Sigmoid colon (tissue), 7 donors: Measurements from ENCODE around the gene ZDHHC5. TPM values are rescaled to one million over a fixed set of nuclear protein-coding genes. Genes with fewer than 3 reads are reported as not detected.

ENCODE experiments used
- DNase-seq: peaks from one replicate; pipeline ENCODE4 v3.0.0-alpha.2; 2019
- H3K27ac ChIP-seq, 4 donors: fragments of 200-600 bp; sonication (generic); one replicate each; pipeline ENCODE4 v1.5.1; 2016 to 2019; ENCODE audit warnings: mild to moderate bottlenecking in 1 of 4
- H3K27me3 ChIP-seq, 3 donors: fragments of 200-600 bp; sonication (generic); one replicate each; pipeline ENCODE4 v1.5.1; 2019; ENCODE audit warnings: mild to moderate bottlenecking in 1 of 3
- H3K36me3 ChIP-seq, 4 donors: fragments of 200-600 bp; sonication (generic); one replicate each; pipeline ENCODE4 v1.5.1; 2016 to 2019
- H3K4me1 ChIP-seq, 4 donors: fragments of 200-600 bp; sonication (generic); one replicate each; pipeline ENCODE4 v1.5.1; 2017 to 2019
- H3K4me3 ChIP-seq, 4 donors: fragments of 200-600 bp; sonication (generic); one replicate each; pipeline ENCODE4 v1.5.1; 2017 to 2019; ENCODE audit warnings: mild to moderate bottlenecking in 2 of 4, moderate library complexity in 1 of 4
- H3K9me3 ChIP-seq, 4 donors: fragments of 200-600 bp in 3 of 4; sonication (generic) in 3 of 4; one replicate each; pipeline versions ENCODE4 v1.5.1 to v1.6.1; 2013 to 2019
- CTCF ChIP-seq, 4 experiments: fragments of 450-650 bp in 3 of 4; fragments of 200-600 bp in 1 of 4; IDR thresholded peaks; one replicate each; pipeline ENCODE4 v1.5.1; 2016 to 2019; ENCODE audit warnings: antibody characterized with exemption in 4 of 4, mild to moderate bottlenecking in 3 of 4, moderate library complexity in 2 of 4
- EP300 ChIP-seq, 4 donors: sonication (generic); formaldehyde crosslinking; IDR thresholded peaks; one replicate each; pipeline ENCODE4 v1.6.1; 2017; ENCODE audit warnings: antibody characterized with exemption in 4 of 4
- POLR2A ChIP-seq, 2 donors: fragments of 450-650 bp; IDR thresholded peaks; one replicate each; pipeline ENCODE4 v1.6.1; 2016; ENCODE audit warnings: antibody characterized with exemption in 2 of 2, mild to moderate bottlenecking in 2 of 2, moderate library complexity in 2 of 2
- POLR2AphosphoS5 ChIP-seq, 4 donors: sonication (generic); formaldehyde crosslinking; IDR thresholded peaks; one replicate each; pipeline ENCODE4 v1.6.1; 2017; ENCODE audit warnings: antibody characterized with exemption in 4 of 4
- WGBS, 2 donors: extraction: QIAGEN DNeasy Blood & Tissue Kit; methylation state at CpG; one replicate each; pipeline ENCODE4 v1.1.7; 2013; 5-methylcytosine and 5-hydroxymethylcytosine counted together
- intact Hi-C: fragments of 100-400 bp; cut with DNase I; formaldehyde crosslinking; loops from one replicate; pipeline ENCODE4 v1.15.1; 2023
- polyA plus RNA-seq, 3 donors: library from polyadenylated mRNA; stranded (reverse); fragments of 200-250 nt; gene quantifications; one replicate each; pipeline ENCODE4 v1.2.3, GENCODE V29; 2013
- total RNA-seq, 4 donors: library from RNA; depleted of rRNA; stranded (reverse); fragments of >200 nt; gene quantifications; one replicate each; pipeline ENCODE4 v1.1.0, GENCODE V29; 2016
- donor health status: healthy with polysubstance abuse.
- donor health status: Bipolar disorder and iron deficiency.
- donor health status: healthy.

The ZDHHC5 gene
- total and polyA plus RNA-seq, 7 donors = 13.6 to 42.5 (median 28.0) TPM

GRCh38 chr11:57741132-57742086, 73.5 kb downstream of the ZDHHC5 start, which contains the start of gene SELENOH:
TSS of gene SELENOH (plus strand) at chr11:57741491. CDS start at chr11:57741596, 105 bp downstream.
- whole genome bisulfite sequencing, 2 donors = 0% methylated on average over 75 of the region's 75 CpGs
- Histone ChIP-seq H3K4me3 (peak within 1 kb of the TSS; percentile 75 to 90 (median 88)), H3K36me3 (peaks cover 10 to 61% (median 28%) of the 10 kb centered on the region in 4 donors), H3K9me3 (no peaks in the 10 kb centered on the region), H3K4me1 (peaks cover 0 to 21% (median 17%) of the 10 kb centered on the region in 4 donors), H3K27me3 (no peaks in the 10 kb centered on the region), H3K27ac (peak within 1 kb of the TSS; percentile 93 to 97 (median 96))
- intact Hi-C loops = loop anchor here (2.0 kb wide), 4 partner anchors 21 to 73 kb away; partner anchors contain the start of genes MED19, TMX2 and ZDHHC5
- peak; percentile 99 for DNase-seq
- TF ChIP-seq EP300 (IDR thresholded peaks at IDR 0.05) = peak in 1 of 4 donors; percentile 21
- no peak for TF ChIP-seq CTCF (IDR thresholded peaks at IDR 0.05)
- TF ChIP-seq POLR2A (IDR thresholded peaks at IDR 0.05) = peak; percentile 70 to 85
- peak; percentile 87 to 95 (median 92) for TF ChIP-seq POLR2AphosphoS5 (IDR thresholded peaks at IDR 0.05)

GRCh38 chr11:57742087-57742452, 74.2 kb downstream of the ZDHHC5 start:
- 2% methylated on average over 10 of the region's 10 CpGs for WGBS, 2 donors
- Histone ChIP-seq H3K36me3 (peaks cover 10 to 61% (median 28%) of the 10 kb centered on the region in 4 donors), H3K27ac (peak overlapping the region; percentile 93 to 97 (median 96)), H3K9me3 (no peaks in the 10 kb centered on the region), H3K4me1 (peaks cover 0 to 21% (median 17%) of the 10 kb centered on the region in 4 donors), H3K4me3 (peak overlapping the region; percentile 75 to 90 (median 88)), H3K27me3 (no peaks in the 10 kb centered on the region)
- no peak for DNase-seq
- TF ChIP-seq POLR2A (IDR thresholded peaks at IDR 0.05) (no peak), EP300 (IDR thresholded peaks at IDR 0.05) (no peak), POLR2AphosphoS5 (IDR thresholded peaks at IDR 0.05) (no peak), CTCF (IDR thresholded peaks at IDR 0.05) (no peak)
- intact Hi-C loops = loop anchor here (2.0 kb wide), 1 partner anchor 21 kb away; no protein-coding TSS in a partner anchor

GRCh38 chr11:57744357-57744756, 76.4 kb downstream of the ZDHHC5 start:
- no peak for TF ChIP-seq POLR2AphosphoS5 (IDR thresholded peaks at IDR 0.05)
- Histone ChIP-seq H3K27me3 (no peaks in the 10 kb centered on the region), H3K4me1 (peaks cover 0 to 21% (median 17%) of the 10 kb centered on the region in 4 donors), H3K36me3 (peaks cover 7 to 40% (median 19%) of the 10 kb centered on the region in 4 donors), H3K27ac (no peak overlapping the region), H3K4me3 (no peak overlapping the region), H3K9me3 (no peaks in the 10 kb centered on the region)
- no peak for DNase-seq
- intact Hi-C loops = no loop called here
- WGBS, 2 donors = 84 to 92% methylated on average over 2 of the region's 2 CpGs

- H3K9me3 ChIP-seq = no peaks in the 10 kb centered on the region
- TF ChIP-seq CTCF (IDR thresholded peaks at IDR 0.05) = no peak
- H3K4me3 ChIP-seq = no peak overlapping the region
- intact Hi-C loops = no loop called here
- H3K4me1 ChIP-seq = peaks cover 0 to 21% (median 17%) of the 10 kb centered on the region in 4 donors
- no peak overlapping the region for H3K27ac ChIP-seq
- DNase-seq = no peak
- peaks cover 7 to 34% (median 19%) of the 10 kb centered on the region in 4 donors for H3K36me3 ChIP-seq
- WGBS, 2 donors = 93% methylated on average over 5 of the region's 5 CpGs
- H3K27me3 ChIP-seq = no peaks in the 10 kb centered on the region
Measured at GRCh38 chr11:57745206-57745605, 77.3 kb downstream of the ZDHHC5 start.

GRCh38 chr11:57746920-57747319, 79.0 kb downstream of the ZDHHC5 start:
- Histone ChIP-seq H3K9me3 (no peaks in the 10 kb centered on the region), H3K4me3 (no peak overlapping the region), H3K27me3 (no peaks in the 10 kb centered on the region), H3K27ac (no peak overlapping the region), H3K36me3 (peaks cover 7 to 34% (median 19%) of the 10 kb centered on the region in 4 donors), H3K4me1 (peaks cover 0 to 15% (median 10%) of the 10 kb centered on the region in 4 donors)
- 92% methylated on average over 1 of the region's 1 CpG for WGBS, 2 donors
- intact Hi-C loops = no loop called here
- DNase-seq = no peak
- TF ChIP-seq CTCF (IDR thresholded peaks at IDR 0.05) (no peak), POLR2AphosphoS5 (IDR thresholded peaks at IDR 0.05) (no peak), POLR2A (IDR thresholded peaks at IDR 0.05) (no peak), EP300 (IDR thresholded peaks at IDR 0.05) (no peak)
